ENCODE data around the gene SLC25A34. TPM values are rescaled to one million over a fixed set of nuclear protein-coding genes. Genes with fewer than 3 reads are reported as not detected.

The SLC25A34 gene
- total RNA-seq, 6 experiments from 2014 or later, result 0.69 to 11.6 (median 3.2) TPM

GRCh38 chr1:15708486-15709137 is 27.4 kb upstream of the SLC25A34 start:
- Histone ChIP-seq H3K36me3 (no peaks in the 10 kb centered on the region), H3K4me3 (no peak overlapping the region), H3K9me3 (no peaks in the 10 kb centered on the region), H3K27me3 (no peaks in the 10 kb centered on the region), H3K27ac (no peak overlapping the region), H3K4me1 (peaks cover 0 to 5% (median 1%) of the 10 kb centered on the region in 4 donors)
- TF ChIP-seq CTCF (IDR thresholded peaks at IDR 0.05) (no peak), POLR2A (IDR thresholded peaks at IDR 0.05) (no peak)
- ATAC-seq (no peak), DNase-seq (no peak)
- intact Hi-C loops (cut with DNase I), result no loop called here
- 85% methylated on average over 15 of the region's 15 CpGs for WGBS (ENCODE audit: insufficient coverage, low coverage, low lambda C conversion rate, missing lambda C conversion rate)

GRCh38 chr1:15709226-15709625 is 26.8 kb upstream of the SLC25A34 start:
- ATAC-seq (no peak), DNase-seq (no peak)
- H3K36me3 ChIP-seq, result no peaks in the 10 kb centered on the region
- no peak overlapping the region for H3K27ac ChIP-seq
- no peaks in the 10 kb centered on the region for H3K27me3 ChIP-seq
- intact Hi-C loops (cut with DNase I), result no loop called here
- no peaks in the 10 kb centered on the region for H3K9me3 ChIP-seq
- TF ChIP-seq POLR2A (IDR thresholded peaks at IDR 0.05) (no peak), CTCF (IDR thresholded peaks at IDR 0.05) (no peak)
- 100% methylated on average over 4 of the region's 4 CpGs for WGBS (ENCODE audit: insufficient coverage, low coverage, low lambda C conversion rate, missing lambda C conversion rate)
- H3K4me1 ChIP-seq, result no peaks in the 10 kb centered on the region
- no peak overlapping the region for H3K4me3 ChIP-seq

- no peak for ATAC-seq
- no peak for DNase-seq
- H3K4me1 ChIP-seq, result peaks cover 0 to 2% (median 0%) of the 10 kb centered on the region in 4 donors
These were observed 23.9 kb upstream of the SLC25A34 start for GRCh38 chr1:15712168-15712567.

GRCh38 chr1:15714406-15715136 is 21.5 kb upstream of the SLC25A34 start:
- intact Hi-C loops (cut with DNase I), result no loop called here
- Histone ChIP-seq H3K9me3 (no peaks in the 10 kb centered on the region), H3K36me3 (peaks cover 0 to 11% (median under 1%) of the 10 kb centered on the region in 4 donors), H3K27me3 (no peaks in the 10 kb centered on the region), H3K27ac (no peak overlapping the region), H3K4me1 (peaks cover 0 to 21% (median 11%) of the 10 kb centered on the region in 4 donors), H3K4me3 (no peak overlapping the region)
- 73% methylated on average over 3 of the region's 4 CpGs for WGBS (ENCODE audit: insufficient coverage, low coverage, low lambda C conversion rate, missing lambda C conversion rate)
- TF ChIP-seq CTCF (IDR thresholded peaks at IDR 0.05) (no peak), POLR2A (IDR thresholded peaks at IDR 0.05) (no peak)
- no peak for DNase-seq
- no peak for ATAC-seq

More at GRCh38 chr1:15712168-15712567, 23.9 kb upstream of the SLC25A34 start:
- TF ChIP-seq CTCF (IDR thresholded peaks at IDR 0.05), result no peak
- no peak for TF ChIP-seq POLR2A (IDR thresholded peaks at IDR 0.05)
- intact Hi-C loops (cut with DNase I), result no loop called here
- 81% methylated on average over 4 of the region's 4 CpGs for WGBS (ENCODE audit: insufficient coverage, low coverage, low lambda C conversion rate, missing lambda C conversion rate)
- Histone ChIP-seq H3K36me3 (peaks cover 0 to 10% (median under 1%) of the 10 kb centered on the region in 4 donors), H3K4me3 (no peak overlapping the region), H3K27me3 (no peaks in the 10 kb centered on the region), H3K9me3 (no peaks in the 10 kb centered on the region), H3K27ac (no peak overlapping the region)
